HepG2 (cell line): Measurements from ENCODE around the gene ADGRD1. TPM values are rescaled to one million over a fixed set of nuclear protein-coding genes. Genes with fewer than 3 reads are reported as not detected.

Experiments used
- ATAC-seq: fragments of 200-7000 bp; cut with Tn5 transposase; 3 replicates; pipeline ENCODE4 v1.9.1; 2020; ENCODE audit warnings: mild to moderate bottlenecking, moderate library complexity
- BruUV-seq: library from RNA; stranded (reverse); fragments of 400-500 nt; replicated peaks from 2 replicates; lab custom pipeline; 2021; lab: Mats Ljungman, UMichigan
- CTCF ChIA-PET: fragments of 300-600 bp; formaldehyde crosslinking; extraction: SDS; loops from one replicate; lab custom pipeline; 2021; ENCODE audit warnings: low total read pairs, inconsistent platforms, low intra/inter-chr PET ratio; lab: Yijun Ruan, JAX
- POLR2A ChIA-PET: fragments of 350-600 bp; sonication (Branson Sonifier 250); formaldehyde crosslinking; loops from one replicate; lab custom pipeline; 2020; ENCODE audit warnings: antibody characterized with exemption, inconsistent platforms; lab: Yijun Ruan, JAX
- DNase-seq: peaks from one replicate; pipeline ENCODE4 v3.0.0-alpha.2; 2015; ENCODE audit warnings: low spot score
- FAIRE-seq: peaks from 3 replicates; lab custom pipeline; 2011; peaks lifted over from hg19 to GRCh38; lab: Jason Lieb, UNC
- H2AFZ ChIP-seq: one replicate; pipeline ENCODE4 v1.6.1; 2011; ENCODE audit warnings: low read length, inconsistent platforms
- H3K27ac ChIP-seq: fragments of 300-600 bp; 3 replicates; pipeline ENCODE4 v1.8.0; 2011; ENCODE audit warnings: mixed run types, mild to moderate bottlenecking, mixed read lengths, low read length, inconsistent platforms; ENCODE audit not compliant: insufficient read depth; ENCODE audit errors: extremely low read length
- H3K27me3 ChIP-seq, 2 experiments: fragments of 200-600 bp in 1 of 2; 2 replicates in 1 of 2; 3 replicates in 1 of 2; pipeline versions ENCODE4 v1.6.0 to v1.8.0; 2011; ENCODE audit warnings: low read length in 2 of 2, mild to moderate bottlenecking in 2 of 2, moderate library complexity in 2 of 2, inconsistent platforms in 1 of 2; ENCODE audit not compliant: insufficient read depth in 2 of 2, control insufficient read depth in 1 of 2
- H3K36me3 ChIP-seq, 2 experiments: fragments of 200-600 bp in 1 of 2; replicated peaks in 1 of 2; 2 replicates in 1 of 2; 3 replicates in 1 of 2; pipeline versions ENCODE4 v1.5.1 to v1.8.0; 2011; ENCODE audit warnings: low read length in 2 of 2, inconsistent platforms in 1 of 2; ENCODE audit not compliant: insufficient read depth in 2 of 2, control insufficient read depth in 1 of 2
- H3K4me1 ChIP-seq: 2 replicates; pipeline ENCODE4 v1.5.1; 2012; ENCODE audit warnings: low read length, inconsistent platforms; ENCODE audit not compliant: insufficient read depth
- H3K4me2 ChIP-seq: 2 replicates; pipeline ENCODE4 v1.6.0; 2011; ENCODE audit warnings: low read depth, low read length, inconsistent platforms
- H3K4me3 ChIP-seq, 3 experiments: fragments of 200-600 bp in 1 of 3; sonication (generic), shearing (Covaris generic) in 1 of 3; replicated peaks in 1 of 3; 2 replicates each; pipeline ENCODE4 v1.5.1; 2011 to 2016; ENCODE audit warnings: low read length in 3 of 3, inconsistent platforms in 2 of 3, low read depth in 2 of 3, mild to moderate bottlenecking in 2 of 3, control low read depth in 1 of 3, mixed read lengths in 1 of 3; ENCODE audit not compliant: insufficient read depth in 1 of 3
- H3K79me2 ChIP-seq: one replicate; pipeline ENCODE4 v1.6.1; 2011; ENCODE audit warnings: low read length, inconsistent platforms; ENCODE audit not compliant: insufficient read depth
- H3K9ac ChIP-seq: 2 replicates; pipeline ENCODE4 v1.6.0; 2011; ENCODE audit warnings: mild to moderate bottlenecking, low read depth, low read length, inconsistent platforms; ENCODE audit not compliant: insufficient read depth
- H3K9me3 ChIP-seq: 2 replicates; pipeline ENCODE4 v1.5.1; 2012; ENCODE audit warnings: mild to moderate bottlenecking, low read length
- H4K20me1 ChIP-seq: 2 replicates; pipeline ENCODE4 v1.6.0; 2011; ENCODE audit warnings: inconsistent platforms, mild to moderate bottlenecking, low read length, moderate library complexity; ENCODE audit not compliant: insufficient read depth
- DRAP1 ChIP-seq: IDR thresholded peaks from 2 replicates; pipeline ENCODE4 v1.6.1; 2016; ENCODE audit warnings: missing genetic modification reagents, missing compliant biosample characterization
- MNT ChIP-seq: fragments of 450-650 bp; IDR thresholded peaks from 2 replicates; pipeline ENCODE4 v1.6.1; 2016
- SRF ChIP-seq: IDR thresholded peaks from 2 replicates; pipeline ENCODE4 v1.6.1; 2011; ENCODE audit warnings: mild to moderate bottlenecking, low read depth, low read length, moderate library complexity
- ZBTB38 ChIP-seq: sonication (generic); formaldehyde crosslinking; IDR thresholded peaks from 2 replicates; pipeline ENCODE4 v1.5.1; 2020; ENCODE audit warnings: mild to moderate bottlenecking, missing genetic modification reagents
- ZMAT3 ChIP-seq: sonication (generic); formaldehyde crosslinking; conservative IDR thresholded peaks from 2 replicates; pipeline ENCODE4 v1.7.0; 2021; ENCODE audit warnings: missing genetic modification reagents
- ZNF441 ChIP-seq: sonication (generic); formaldehyde crosslinking; IDR thresholded peaks from 2 replicates; pipeline ENCODE4 v1.7.0; 2021; ENCODE audit warnings: missing genetic modification reagents, borderline replicate concordance
- ZZZ3 ChIP-seq: sonication (generic); formaldehyde crosslinking; IDR thresholded peaks from 2 replicates; pipeline ENCODE4 v1.4.0; 2020; ENCODE audit warnings: missing genetic modification reagents, mild to moderate bottlenecking, borderline replicate concordance
- WGBS: methylation state at CpG from one replicate; pipeline ENCODE4 v1.1.6; 2017; ENCODE audit warnings: low lambda C conversion rate; 5-methylcytosine and 5-hydroxymethylcytosine counted together
- in situ Hi-C: cut with HindIII; loops from 2 replicates; pipeline ENCODE4 v1.10.0; 2017; ENCODE audit warnings: low pct_unique_long_range_greater_than_20kb; ENCODE audit not compliant: extremely low pct_ligation_motif_present
- intact Hi-C: fragments of 100-400 bp; cut with micrococcal nuclease; formaldehyde crosslinking; loops from one replicate; pipeline ENCODE4 v1.10.0; 2022; ENCODE audit not compliant: unreplicated experiment
- polyA plus RNA-seq, 8 experiments: library from polyadenylated mRNA; depleted of rRNA in 3 of 8; stranded (reverse) in 7 of 8; unstranded in 1 of 8; fragments of >200 nt; fragmentation: Illumina TruSeq in 4 of 8; extraction: Trizol in 4 of 8; gene quantifications; 2 replicates each; pipeline versions ENCODE4 v1.2.1 to v1.2.3, GENCODE V29; 2011 to 2016; ENCODE audit warnings: low read depth in 4 of 8, missing spikeins in 1 of 8, mixed read lengths in 1 of 8; ENCODE audit not compliant: insufficient read depth in 1 of 8
- total RNA-seq, 5 experiments: library from RNA; depleted of rRNA; stranded (reverse); fragments of >200 nt; fragmentation: Illumina TruSeq; extraction: Trizol; gene quantifications; 2 replicates each; pipeline ENCODE4 v1.2.3, GENCODE V29; 2016; ENCODE audit warnings: low read depth in 1 of 5

Gene ADGRD1
- total and polyA plus RNA-seq, 2 of the 13 experiments (the other 11 are each of a cell fraction or from before 2014, with no cell fraction given): 0.46 to 12.4 TPM

- Histone ChIP-seq H3K9me3 (no peaks in the 10 kb centered on the region), H3K79me2 (no peaks in the 10 kb centered on the region), H3K4me1 (peaks cover 69% of the 10 kb centered on the region), H3K4me3 (no peak overlapping the region), H3K27me3 (no peaks in the 10 kb centered on the region), H3K9ac (no peak overlapping the region), H4K20me1 (no peaks in the 10 kb centered on the region), H3K36me3 (no peaks in the 10 kb centered on the region; a peak in 1 of 5 replicates), H3K4me2 (no peak overlapping the region), H3K27ac (no peak overlapping the region), H2AFZ (no peak overlapping the region)
- FAIRE-seq: no peak
- CTCF ChIA-PET: no interaction called here
- TF ChIP-seq ZMAT3 (CRISPR knock-in tag) (no peak), ZBTB38 (CRISPR knock-in tag) (peak; percentile 78)
- no peak for DNase-seq
- ATAC-seq: no peak
- WGBS: 100% methylated on average over 8 of the region's 17 CpGs
- BruUV-seq: no TSS peak
- in situ Hi-C loops: no loop called here
- POLR2A ChIA-PET: interaction anchor here (0.6 to 2.4 kb wide), 2 partner anchors 25 to 55 kb away, joined by 3 to 7 read pairs; partner anchors contain the start of gene ADGRD1
- intact Hi-C loops: no loop called here
These were observed 55.2 kb downstream of the ADGRD1 start for GRCh38 chr12:131008913-131009270.

- FAIRE-seq: no peak
- no peaks in the 10 kb centered on the region for H4K20me1 ChIP-seq
- CTCF ChIA-PET: no interaction called here
- H3K36me3 ChIP-seq: no peaks in the 10 kb centered on the region; a peak in 1 of 5 replicates
- no peaks in the 10 kb centered on the region for H3K9me3 ChIP-seq
- no peaks in the 10 kb centered on the region for H3K79me2 ChIP-seq
- 97% methylated on average over 14 of the region's 21 CpGs for WGBS
- no peaks in the 10 kb centered on the region for H3K27me3 ChIP-seq
- no peak overlapping the region for H3K9ac ChIP-seq
- no peak overlapping the region for H3K4me3 ChIP-seq
- intact Hi-C loops (loop anchor here (10.0 kb wide), 1 partner anchor 45 kb away; no protein-coding TSS in a partner anchor), in situ Hi-C loops (no loop called here)
- ATAC-seq: no peak
- peaks cover 74% of the 10 kb centered on the region for H3K4me1 ChIP-seq
- TF ChIP-seq MNT: peak; percentile 60
- TF ChIP-seq DRAP1 (CRISPR knock-in tag): no peak
- TF ChIP-seq ZNF441 (CRISPR knock-in tag): no peak
- TF ChIP-seq ZZZ3 (CRISPR knock-in tag): no peak
- no peak for TF ChIP-seq SRF
- H3K27ac ChIP-seq: no peak overlapping the region
- H2AFZ ChIP-seq: no peak overlapping the region
- POLR2A ChIA-PET: no interaction called here
- H3K4me2 ChIP-seq: no peak overlapping the region
- DNase-seq: no peak
- no TSS peak for BruUV-seq
These were observed 56.1 kb downstream of the ADGRD1 start for GRCh38 chr12:131009595-131010395.
